Ammon's horn (tissue), 1 donor: ENCODE measurements around the gene PRR5.
A peak's percentile ranks its signal among the peaks of the same experiment; 100 is the strongest.

ENCODE experiments used
- DNase-seq: peaks from one replicate; pipeline ENCODE4 v3.0.0-alpha.2; 2016; ENCODE audit warnings: low spot score

The PRR5 gene

DNA sequence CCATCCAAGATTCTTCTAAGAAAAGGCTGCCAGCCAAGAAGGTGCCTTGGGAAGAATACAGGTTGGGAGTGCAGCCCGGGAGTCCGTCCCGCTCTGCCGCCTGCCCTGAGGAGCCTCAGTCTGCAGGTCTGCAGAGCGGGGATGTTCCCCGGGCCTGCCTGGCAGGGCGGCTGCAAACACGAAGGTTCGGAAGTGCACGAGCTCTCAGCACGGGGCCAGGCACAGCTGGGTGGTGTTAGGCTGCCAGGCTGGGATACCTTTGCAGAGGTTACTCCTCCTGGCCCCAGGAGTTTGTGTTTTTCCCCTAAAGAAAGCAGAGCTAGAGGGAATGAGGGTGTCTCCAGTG is 9.4 kb upstream of the PRR5 start:
- DNase-seq = no peak

DNA sequence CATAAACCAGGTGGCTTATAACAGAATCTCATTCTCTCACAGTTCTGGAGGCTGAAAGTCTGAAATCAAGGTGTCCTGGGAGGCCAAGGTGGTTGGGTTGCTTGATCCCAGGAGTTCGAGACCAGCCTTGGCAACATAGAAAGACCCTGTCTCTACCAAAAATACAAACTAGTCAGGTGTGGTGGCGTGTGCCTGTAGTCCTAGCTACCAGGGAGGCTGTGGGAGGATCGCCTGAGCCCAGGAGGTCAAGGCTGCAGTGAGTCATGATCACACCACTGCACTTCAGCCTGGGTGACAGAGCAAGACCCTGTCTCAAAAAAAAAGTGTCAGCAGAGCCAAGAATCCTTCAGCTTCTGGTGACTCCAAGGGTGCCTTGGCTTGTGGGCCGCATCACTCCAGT is 8.9 kb upstream of the PRR5 start:
- DNase-seq = no peak

DNA sequence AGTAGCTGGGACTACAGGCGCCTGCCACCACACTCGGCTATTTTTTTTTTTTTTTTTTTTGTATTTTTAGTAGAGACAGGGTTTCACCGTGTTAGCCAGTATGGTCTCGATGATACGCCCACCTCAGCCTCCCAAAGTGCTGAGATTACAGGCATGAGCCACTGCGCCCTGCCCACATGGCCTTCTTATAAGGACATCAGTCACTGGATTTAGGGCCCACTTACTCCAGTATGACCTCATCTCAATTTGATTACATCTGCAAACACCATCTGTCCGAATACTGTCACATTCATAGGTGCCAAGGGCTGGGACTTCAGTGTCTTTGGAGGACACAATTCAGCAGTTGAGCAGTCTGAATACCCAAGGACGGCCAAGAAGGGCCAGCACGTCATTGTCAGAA is 8.2 kb upstream of the PRR5 start:
- DNase-seq = no peak

DNA sequence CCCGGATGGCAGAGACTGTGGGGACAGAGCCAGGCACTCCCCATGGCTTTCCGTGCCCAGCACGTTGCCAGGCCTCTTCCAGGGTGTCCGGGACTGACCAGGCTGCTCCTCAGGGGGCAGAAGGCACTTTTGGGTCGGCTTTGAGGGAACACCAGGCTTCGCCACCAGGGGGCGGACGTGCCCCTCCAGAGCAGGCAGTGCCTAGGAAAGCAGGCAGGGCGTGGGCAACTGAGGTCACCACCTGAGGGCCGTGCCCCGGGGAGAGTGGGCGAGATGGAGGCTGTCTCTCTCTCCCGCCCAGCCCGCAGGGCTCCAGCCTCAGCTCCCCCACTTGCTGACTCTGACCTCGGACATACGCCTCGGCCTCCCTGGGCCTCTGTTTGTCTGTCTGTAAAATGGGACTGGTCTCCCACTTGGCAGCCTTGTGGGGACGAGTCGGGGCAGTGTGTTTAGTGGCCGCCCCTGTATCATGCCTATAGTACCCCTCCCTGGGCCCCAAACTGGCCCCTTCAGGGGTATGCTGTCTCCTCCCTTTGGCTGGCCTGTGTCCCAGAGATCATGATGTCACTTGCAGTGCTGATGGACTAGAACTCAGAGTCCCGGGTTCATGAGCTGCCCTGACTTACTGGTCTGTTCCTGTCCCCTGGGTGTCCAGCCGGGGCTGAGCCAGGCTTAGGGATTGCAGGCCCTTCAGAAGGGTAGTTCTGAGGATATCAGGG is 4.4 kb upstream of the PRR5 start:
- DNase-seq = peak; percentile 66

DNA sequence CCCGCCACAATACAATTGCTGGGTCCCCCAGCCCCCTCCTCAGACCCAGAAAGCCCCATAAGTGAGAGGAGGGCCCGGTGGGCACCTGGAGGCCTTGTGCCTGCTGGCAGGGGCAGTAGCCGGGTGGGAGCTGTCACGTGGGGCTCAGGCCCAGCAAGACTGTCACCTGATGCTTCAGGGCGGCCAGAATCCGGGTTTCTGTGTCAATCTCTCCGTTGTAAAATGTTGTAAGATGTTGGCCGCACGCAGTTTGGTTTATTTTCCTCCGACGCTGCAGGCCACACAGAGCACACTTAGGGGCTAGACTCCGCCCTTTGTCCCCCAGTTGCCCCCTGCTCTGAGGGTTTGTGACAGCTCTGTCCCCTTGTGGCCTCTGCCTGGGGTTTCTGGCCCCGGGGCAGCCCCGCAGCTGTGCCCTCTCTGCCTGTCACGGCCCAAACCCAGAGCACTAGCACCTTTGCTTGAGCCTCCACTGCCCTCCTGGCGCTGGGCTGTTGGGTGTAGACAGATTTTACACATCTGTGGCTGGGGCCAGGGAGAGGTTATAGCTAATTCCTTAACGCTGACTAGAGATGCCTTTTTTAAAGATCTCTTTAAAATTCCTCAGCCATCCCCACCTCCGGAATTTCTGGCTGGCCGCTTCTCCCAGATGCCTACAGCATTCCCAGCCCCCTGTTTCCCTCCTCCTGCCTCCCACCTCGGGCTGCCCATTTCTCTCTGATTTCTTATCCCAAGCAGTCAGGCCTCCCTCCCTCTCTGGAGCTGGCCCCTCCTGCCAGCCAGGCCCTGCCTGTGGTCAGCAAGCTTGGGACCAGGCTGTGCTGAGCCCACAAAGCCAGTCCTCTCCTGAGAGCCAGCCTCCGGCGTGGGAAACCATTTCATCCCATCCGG is 3.2 kb upstream of the PRR5 start:
- no peak for DNase-seq

GRCh38 chr22:44700456-44700855 is 1.5 kb upstream of the PRR5 start:
- DNase-seq = no peak

DNA sequence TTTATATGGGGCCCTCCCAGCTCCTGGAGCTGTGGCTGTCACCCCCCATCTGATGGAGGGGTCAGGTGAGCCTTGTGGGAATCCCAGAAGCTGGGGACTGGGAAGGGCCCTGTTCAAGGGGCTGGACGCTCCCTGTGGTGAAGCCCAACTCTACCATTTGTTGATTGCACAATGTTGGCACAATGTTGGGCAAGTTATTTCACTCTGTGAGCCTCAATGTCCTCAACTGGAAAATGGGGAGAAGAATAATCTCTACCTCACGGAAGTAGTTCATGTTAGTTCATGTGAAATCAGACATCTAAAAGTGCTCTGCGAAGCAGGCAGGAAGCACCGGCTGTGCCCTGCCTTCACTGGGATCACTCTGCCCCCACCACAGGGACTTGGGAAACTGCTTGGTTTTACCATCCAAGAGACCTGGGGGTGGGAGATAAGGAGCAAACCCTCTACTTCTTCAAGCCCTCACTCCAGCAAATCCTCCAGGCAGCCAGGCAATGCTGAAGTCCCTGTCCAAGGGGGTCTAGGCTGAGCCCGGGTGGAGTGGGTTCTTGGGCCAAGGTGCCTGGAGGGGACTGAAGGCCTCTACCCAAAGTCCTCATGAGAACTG is 715 bp upstream of the PRR5 start:
- no peak for DNase-seq

GRCh38 chr22:44702479-44703198 is 635 bp downstream of the PRR5 start:
- DNase-seq = no peak

GRCh38 chr22:44703255-44703870 is 1.4 kb downstream of the PRR5 start:
- no peak for DNase-seq

- DNase-seq = no peak
These were observed 2.4 kb downstream of the PRR5 start for GRCh38 chr22:44704159-44705021.

DNA sequence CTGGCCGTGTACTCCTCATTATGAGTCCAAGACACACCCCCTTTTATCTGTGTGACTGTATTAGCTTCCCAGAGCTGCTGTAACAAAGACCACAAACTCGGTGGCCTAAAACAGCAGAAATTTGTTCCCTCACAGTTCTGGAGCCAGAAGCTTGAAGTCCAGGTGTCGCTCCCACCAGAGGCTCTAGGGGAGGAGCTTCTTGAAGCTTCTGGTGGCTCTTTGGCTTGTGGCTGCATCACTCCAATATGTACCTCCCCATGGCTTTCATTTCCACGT is 3.0 kb downstream of the PRR5 start:
- DNase-seq = no peak

DNA sequence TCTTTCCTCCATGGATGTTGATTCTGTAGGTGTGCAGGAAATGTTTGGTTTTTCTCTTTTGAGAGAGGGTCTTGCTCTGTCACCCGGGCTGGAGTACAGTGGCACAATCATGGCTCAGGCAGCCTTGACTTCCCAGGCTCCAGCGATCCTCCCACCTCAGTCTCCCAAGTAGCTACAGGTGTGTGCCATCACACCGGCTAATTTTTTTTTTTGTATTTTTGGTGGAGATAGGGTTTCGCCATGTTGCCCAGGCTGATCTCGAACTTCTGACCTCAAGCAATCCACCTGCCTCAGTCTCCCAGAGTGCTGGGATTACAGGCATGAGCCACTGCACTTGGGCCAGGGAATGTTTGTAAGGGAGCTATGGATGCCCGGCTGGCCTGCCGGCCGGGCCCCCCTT is 4.5 kb downstream of the PRR5 start:
- no peak for DNase-seq

DNA sequence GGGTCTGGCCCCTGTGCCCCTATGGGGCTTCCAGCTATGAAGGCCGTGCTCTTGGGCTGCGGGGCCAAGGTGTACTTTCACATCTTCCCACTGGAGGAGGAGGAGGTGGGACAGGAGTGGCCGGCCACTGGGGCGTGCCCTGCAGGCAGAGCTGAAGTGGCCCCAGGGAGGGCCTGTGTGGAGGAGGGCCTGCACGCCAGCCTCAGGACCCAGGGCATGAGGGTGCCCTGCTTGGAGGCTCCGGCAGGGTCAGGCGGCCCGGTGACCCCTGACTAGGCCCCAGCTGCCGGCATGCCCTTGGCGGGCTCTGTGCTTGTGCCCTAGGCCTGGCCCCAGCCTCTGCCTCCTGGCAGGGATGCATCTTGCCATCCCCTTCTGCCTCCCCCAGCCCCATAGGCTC is 5.2 kb downstream of the PRR5 start:
- DNase-seq = no peak

- DNase-seq = no peak
These were observed 5.7 kb downstream of the PRR5 start for GRCh38 chr22:44707752-44708151.

- no peak for DNase-seq
These were observed 7.9 kb downstream of the PRR5 start for GRCh38 chr22:44709881-44710392.

- DNase-seq = no peak
These were observed 8.7 kb downstream of the PRR5 start for GRCh38 chr22:44710474-44711240.

GRCh38 chr22:44711241-44711560 is 9.2 kb downstream of the PRR5 start:
- no peak for DNase-seq

GRCh38 chr22:44711690-44712555 is 9.9 kb downstream of the PRR5 start:
- DNase-seq = no peak

GRCh38 chr22:44712962-44713361 is 11.0 kb downstream of the PRR5 start:
- DNase-seq = no peak
